KMS-11 (cell line): Measurements from ENCODE around the gene ABHD4.
A peak's percentile ranks its signal among the peaks of the same experiment; 100 is the strongest.

Experiments used
- H2AFZ ChIP-seq: fragments of 200-600 bp; sonication (generic); 2 replicates; pipeline ENCODE4 v1.6.1; 2016; ENCODE audit warnings: antibody characterized with exemption, mixed run types, low read depth
- H3K27ac ChIP-seq: fragments of 200-600 bp; sonication (generic); 2 replicates; pipeline ENCODE4 v1.6.1; 2016; ENCODE audit warnings: mild to moderate bottlenecking, mixed run types
- H3K27me3 ChIP-seq: fragments of 200-600 bp; sonication (generic); 2 replicates; pipeline ENCODE4 v1.6.1; 2017; ENCODE audit warnings: mild to moderate bottlenecking, low read depth, mixed run types, moderate library complexity; ENCODE audit not compliant: insufficient read depth
- H3K36me3 ChIP-seq: fragments of 200-600 bp; sonication (generic); 2 replicates; pipeline ENCODE4 v1.6.1; 2017; ENCODE audit warnings: mild to moderate bottlenecking, mixed run types; ENCODE audit not compliant: insufficient read depth
- H3K4me1 ChIP-seq: fragments of 200-600 bp; sonication (generic); 2 replicates; pipeline ENCODE4 v1.6.1; 2016; ENCODE audit warnings: mild to moderate bottlenecking, low read depth, mixed run types; ENCODE audit not compliant: poor library complexity, severe bottlenecking
- H3K4me2 ChIP-seq: fragments of 200-600 bp; sonication (generic); 2 replicates; pipeline ENCODE4 v1.7.0; 2016; ENCODE audit warnings: mild to moderate bottlenecking, mixed run types
- H3K4me3 ChIP-seq: fragments of 200-600 bp; sonication (generic); IDR thresholded peaks from 2 replicates; pipeline ENCODE4 v1.6.1; 2017; ENCODE audit warnings: low read depth, low read length, mixed read lengths; ENCODE audit not compliant: insufficient read depth
- H3K79me2 ChIP-seq: fragments of 200-600 bp; sonication (generic); 2 replicates; pipeline ENCODE4 v1.6.1; 2016; ENCODE audit warnings: low read depth, mixed run types; ENCODE audit not compliant: insufficient read depth
- H3K9ac ChIP-seq: fragments of 200-600 bp; sonication (generic); 2 replicates; pipeline ENCODE4 v1.6.1; 2016; ENCODE audit warnings: mild to moderate bottlenecking, mixed run types
- H4K20me1 ChIP-seq: fragments of 200-600 bp; sonication (generic); 2 replicates; pipeline ENCODE4 v1.6.1; 2016; ENCODE audit warnings: mild to moderate bottlenecking, mixed run types; ENCODE audit not compliant: insufficient read depth
- CTCF ChIP-seq: fragments of 200-600 bp; sonication (generic); conservative IDR thresholded peaks from 2 replicates; pipeline ENCODE4 v1.6.1; 2017; ENCODE audit warnings: low read depth, mild to moderate bottlenecking, antibody characterized with exemption, low read length, moderate library complexity, mixed read lengths

Gene ABHD4

GRCh38 chr14:22656226-22656625 lies 58.1 kb downstream of the ABHD4 start:
- H2AFZ ChIP-seq = peak overlapping the region; percentile 31

GRCh38 chr14:22656945-22657731 lies 59.0 kb downstream of the ABHD4 start:
- Histone ChIP-seq H3K9ac (no peak overlapping the region), H3K4me3 (no peak overlapping the region), H3K27ac (no peak overlapping the region), H2AFZ (no peak overlapping the region), H3K79me2 (no peaks in the 10 kb centered on the region), H3K4me2 (no peak overlapping the region), H4K20me1 (no peaks in the 10 kb centered on the region), H3K36me3 (no peaks in the 10 kb centered on the region), H3K27me3 (no peaks in the 10 kb centered on the region), H3K4me1 (peaks cover 48% of the 10 kb centered on the region)
- no peak for TF ChIP-seq CTCF

More at GRCh38 chr14:22656226-22656625, 58.1 kb downstream of the ABHD4 start:
- Histone ChIP-seq H4K20me1 (no peaks in the 10 kb centered on the region), H3K79me2 (no peaks in the 10 kb centered on the region), H3K9ac (no peak overlapping the region), H3K36me3 (no peaks in the 10 kb centered on the region), H3K27ac (no peak overlapping the region), H3K27me3 (no peaks in the 10 kb centered on the region), H3K4me3 (no peak overlapping the region), H3K4me1 (peaks cover 57% of the 10 kb centered on the region), H3K4me2 (no peak overlapping the region)
- TF ChIP-seq CTCF = no peak

GRCh38 chr14:22657861-22658260 lies 59.8 kb downstream of the ABHD4 start:
- Histone ChIP-seq H4K20me1 (no peaks in the 10 kb centered on the region), H3K27me3 (no peaks in the 10 kb centered on the region), H3K4me1 (peaks cover 41% of the 10 kb centered on the region), H3K36me3 (no peaks in the 10 kb centered on the region), H3K9ac (no peak overlapping the region), H3K4me3 (no peak overlapping the region), H3K79me2 (no peaks in the 10 kb centered on the region), H3K27ac (no peak overlapping the region), H2AFZ (no peak overlapping the region), H3K4me2 (no peak overlapping the region)
- TF ChIP-seq CTCF = peak; percentile 26; the same call in 1 of the 2 replicates

- H2AFZ ChIP-seq = no peak overlapping the region
- H3K4me3 ChIP-seq = no peak overlapping the region
- TF ChIP-seq CTCF = no peak
Observed at GRCh38 chr14:22658946-22659345, 60.8 kb downstream of the ABHD4 start.

More at GRCh38 chr14:22658946-22659345, 60.8 kb downstream of the ABHD4 start:
- Histone ChIP-seq H3K79me2 (no peaks in the 10 kb centered on the region), H3K27me3 (no peaks in the 10 kb centered on the region), H4K20me1 (no peaks in the 10 kb centered on the region), H3K27ac (no peak overlapping the region), H3K36me3 (no peaks in the 10 kb centered on the region), H3K4me1 (peaks cover 33% of the 10 kb centered on the region), H3K4me2 (no peak overlapping the region), H3K9ac (no peak overlapping the region)
